Caco-2 (cell line): Measurements from ENCODE around the gene LRP1B. TPM values are rescaled to one million over a fixed set of nuclear protein-coding genes. Genes with fewer than 3 reads are reported as not detected.

Experiments
- BruUV-seq: library from RNA; stranded (reverse); fragments of 400-500 nt; replicated peaks from 2 replicates; lab custom pipeline; 2021; lab: Mats Ljungman, UMichigan
- CTCF ChIA-PET: fragments of 300-600 bp; sonication (Branson Sonifier 250); formaldehyde crosslinking; loops from one replicate; lab custom pipeline; 2022; ENCODE audit warnings: antibody characterized with exemption; lab: Charles Lee
- POLR2A ChIA-PET: fragments of 300-600 bp; sonication (Branson Sonifier 250); formaldehyde crosslinking; loops from one replicate; lab custom pipeline; 2022; ENCODE audit warnings: antibody characterized with exemption; lab: Charles Lee
- DNase-seq, 2 experiments: peaks; one replicate each; pipeline versions ENCODE4 v3.0.0 to v3.0.0-alpha.2; 2020 to 2022
- H3K27me3 ChIP-seq: replicated peaks from 2 replicates; pipeline ENCODE4 v1.6.0; 2011; ENCODE audit warnings: low read length; ENCODE audit not compliant: control insufficient read depth, insufficient read depth
- H3K36me3 ChIP-seq: 2 replicates; pipeline ENCODE4 v1.5.1; 2011; ENCODE audit warnings: low read length; ENCODE audit not compliant: control insufficient read depth, insufficient read depth
- H3K4me1 ChIP-seq: fragments of 250-450 bp; sonication (Bioruptor Pico); 2 replicates; pipeline ENCODE4 v1.5.1; 2020; ENCODE audit warnings: mild to moderate bottlenecking
- H3K4me3 ChIP-seq: 2 replicates; pipeline ENCODE4 v1.5.1; 2011; ENCODE audit warnings: low read depth, mild to moderate bottlenecking, control low read depth, low read length
- H3K9me3 ChIP-seq: fragments of 250-450 bp; sonication (Bioruptor Pico); 2 replicates; pipeline ENCODE4 v1.5.1; 2020; ENCODE audit warnings: mild to moderate bottlenecking, moderate library complexity
- H3K27ac Mint-ChIP-seq: one replicate; pipeline ENCODE4 v1.8.0; 2022; ENCODE audit warnings: mixed read lengths; ENCODE audit not compliant: unreplicated experiment
- H3K27me3 Mint-ChIP-seq: one replicate; pipeline ENCODE4 v1.8.0; 2022; ENCODE audit warnings: mixed read lengths; ENCODE audit not compliant: insufficient read depth, unreplicated experiment
- H3K36me3 Mint-ChIP-seq: one replicate; pipeline ENCODE4 v1.8.0; 2022; ENCODE audit warnings: mild to moderate bottlenecking, mixed read lengths; ENCODE audit not compliant: insufficient read depth, unreplicated experiment
- H3K4me1 Mint-ChIP-seq: one replicate; pipeline ENCODE4 v1.8.0; 2022; ENCODE audit warnings: low read depth, mixed read lengths; ENCODE audit not compliant: unreplicated experiment
- H3K4me3 Mint-ChIP-seq: one replicate; pipeline ENCODE4 v1.8.0; 2022; ENCODE audit warnings: mild to moderate bottlenecking, moderate library complexity, mixed read lengths; ENCODE audit not compliant: unreplicated experiment
- H3K9me3 Mint-ChIP-seq: one replicate; pipeline ENCODE4 v1.8.0; 2022; ENCODE audit warnings: mixed read lengths; ENCODE audit not compliant: unreplicated experiment
- intact Hi-C: fragments of 100-400 bp; cut with micrococcal nuclease; formaldehyde crosslinking; loops from one replicate; pipeline ENCODE4 v1.10.0; 2022; ENCODE audit not compliant: unreplicated experiment
- total RNA-seq: library from RNA; stranded (reverse); gene quantifications from 2 replicates; pipeline ENCODE4 v1.2.3, GENCODE V29; 2022
- TF ChIP-seq, protein P1 (sequence below), 2 experiments: fragments of 200-600 bp in 1 of 2; IDR thresholded peaks; 1 replicate in 1 of 2; 2 replicates in 1 of 2; pipeline versions ENCODE4 v1.5.1 to v1.8.0; 2011 to 2022; ENCODE audit warnings: antibody characterized with exemption in 1 of 2, control low read depth in 1 of 2, inconsistent platforms in 1 of 2, low read depth in 1 of 2, low read length in 1 of 2, mild to moderate bottlenecking in 1 of 2, moderate library complexity in 1 of 2; ENCODE audit not compliant: insufficient read depth in 1 of 2, severe bottlenecking in 1 of 2, unreplicated experiment in 1 of 2

Gene LRP1B
- total RNA-seq, 1 experiment from 2014 or later: not detected

- BruUV-seq: no TSS peak
- DNase-seq: no peak
- peaks cover 9% of the 10 kb centered on the region for H3K9me3 Mint-ChIP-seq
- no peaks in the 10 kb centered on the region for H3K27me3 Mint-ChIP-seq
- H3K27me3 ChIP-seq: no peaks in the 10 kb centered on the region
- peaks cover 6% of the 10 kb centered on the region for H3K36me3 Mint-ChIP-seq
- H3K36me3 ChIP-seq: no peaks in the 10 kb centered on the region
- CTCF ChIA-PET: no interaction called here
- intact Hi-C loops: no loop called here
- H3K9me3 ChIP-seq: peaks cover 14% of the 10 kb centered on the region
- TF ChIP-seq, protein P1, sequence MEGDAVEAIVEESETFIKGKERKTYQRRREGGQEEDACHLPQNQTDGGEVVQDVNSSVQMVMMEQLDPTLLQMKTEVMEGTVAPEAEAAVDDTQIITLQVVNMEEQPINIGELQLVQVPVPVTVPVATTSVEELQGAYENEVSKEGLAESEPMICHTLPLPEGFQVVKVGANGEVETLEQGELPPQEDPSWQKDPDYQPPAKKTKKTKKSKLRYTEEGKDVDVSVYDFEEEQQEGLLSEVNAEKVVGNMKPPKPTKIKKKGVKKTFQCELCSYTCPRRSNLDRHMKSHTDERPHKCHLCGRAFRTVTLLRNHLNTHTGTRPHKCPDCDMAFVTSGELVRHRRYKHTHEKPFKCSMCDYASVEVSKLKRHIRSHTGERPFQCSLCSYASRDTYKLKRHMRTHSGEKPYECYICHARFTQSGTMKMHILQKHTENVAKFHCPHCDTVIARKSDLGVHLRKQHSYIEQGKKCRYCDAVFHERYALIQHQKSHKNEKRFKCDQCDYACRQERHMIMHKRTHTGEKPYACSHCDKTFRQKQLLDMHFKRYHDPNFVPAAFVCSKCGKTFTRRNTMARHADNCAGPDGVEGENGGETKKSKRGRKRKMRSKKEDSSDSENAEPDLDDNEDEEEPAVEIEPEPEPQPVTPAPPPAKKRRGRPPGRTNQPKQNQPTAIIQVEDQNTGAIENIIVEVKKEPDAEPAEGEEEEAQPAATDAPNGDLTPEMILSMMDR (IDR thresholded peaks at IDR 0.05; ENCODE audit: insufficient read depth in 1 of 2, low read depth in 1 of 2, low read length in 1 of 2, severe bottlenecking in 1 of 2, unreplicated experiment in 1 of 2): no peak
- H3K4me1 Mint-ChIP-seq: peaks cover 9% of the 10 kb centered on the region
- H3K4me1 ChIP-seq: peaks cover 15% of the 10 kb centered on the region
- POLR2A ChIA-PET: no interaction called here
- no peak overlapping the region for H3K4me3 Mint-ChIP-seq
- no peak overlapping the region for H3K27ac Mint-ChIP-seq
- H3K4me3 ChIP-seq: no peak overlapping the region
Measured at GRCh38 chr2:140410695-140411094, 1720.1 kb downstream of the LRP1B start.

- intact Hi-C loops: no loop called here
- Histone ChIP-seq H3K4me3 (no peak overlapping the region), H3K9me3 (peaks cover 2% of the 10 kb centered on the region; the same call in 1 of the 2 replicates), H3K4me1 (no peaks in the 10 kb centered on the region), H3K36me3 (no peaks in the 10 kb centered on the region), H3K27me3 (no peaks in the 10 kb centered on the region)
- no TSS peak for BruUV-seq
- Mint-ChIP-seq H3K27ac (no peak overlapping the region), H3K4me1 (no peaks in the 10 kb centered on the region), H3K4me3 (no peak overlapping the region), H3K36me3 (no peaks in the 10 kb centered on the region), H3K27me3 (no peaks in the 10 kb centered on the region), H3K9me3 (peaks cover 14% of the 10 kb centered on the region)
- DNase-seq: peak in 1 of 2 experiments; percentile 35
- CTCF ChIA-PET: no interaction called here
- POLR2A ChIA-PET: no interaction called here
- TF ChIP-seq, protein P1 (IDR thresholded peaks at IDR 0.05; ENCODE audit: insufficient read depth in 1 of 2, low read depth in 1 of 2, low read length in 1 of 2, severe bottlenecking in 1 of 2, unreplicated experiment in 1 of 2): no peak
Measured at GRCh38 chr2:140401056-140401455, 1729.8 kb downstream of the LRP1B start.

GRCh38 chr2:140392824-140393223 lies 1738.0 kb downstream of the LRP1B start:
- BruUV-seq: no TSS peak
- H3K9me3 ChIP-seq: 0 out of 2 replicates have a peak, but pooled peaks cover 2% of the 10 kb centered on the region
- H3K36me3 Mint-ChIP-seq: no peaks in the 10 kb centered on the region
- no peaks in the 10 kb centered on the region for H3K27me3 ChIP-seq
- POLR2A ChIA-PET: no interaction called here
- no peak overlapping the region for H3K27ac Mint-ChIP-seq
- no peaks in the 10 kb centered on the region for H3K27me3 Mint-ChIP-seq
- peaks cover 12% of the 10 kb centered on the region for H3K4me1 Mint-ChIP-seq
- TF ChIP-seq, protein P1 (IDR thresholded peaks at IDR 0.05; ENCODE audit: insufficient read depth in 1 of 2, low read depth in 1 of 2, low read length in 1 of 2, severe bottlenecking in 1 of 2, unreplicated experiment in 1 of 2): no peak
- DNase-seq: peak; percentile 51 to 64
- H3K9me3 Mint-ChIP-seq: no peaks in the 10 kb centered on the region
- H3K36me3 ChIP-seq: no peaks in the 10 kb centered on the region
- intact Hi-C loops: loop anchor here (2.0 kb wide), 1 partner anchor 22 kb away; no protein-coding TSS in a partner anchor
- CTCF ChIA-PET: no interaction called here
- no peak overlapping the region for H3K4me3 ChIP-seq
- peaks cover 8% of the 10 kb centered on the region; the same call in 1 of the 2 replicates for H3K4me1 ChIP-seq
- no peak overlapping the region for H3K4me3 Mint-ChIP-seq
